ENCODE measurements around the gene CD151.

The CD151 gene

DNA sequence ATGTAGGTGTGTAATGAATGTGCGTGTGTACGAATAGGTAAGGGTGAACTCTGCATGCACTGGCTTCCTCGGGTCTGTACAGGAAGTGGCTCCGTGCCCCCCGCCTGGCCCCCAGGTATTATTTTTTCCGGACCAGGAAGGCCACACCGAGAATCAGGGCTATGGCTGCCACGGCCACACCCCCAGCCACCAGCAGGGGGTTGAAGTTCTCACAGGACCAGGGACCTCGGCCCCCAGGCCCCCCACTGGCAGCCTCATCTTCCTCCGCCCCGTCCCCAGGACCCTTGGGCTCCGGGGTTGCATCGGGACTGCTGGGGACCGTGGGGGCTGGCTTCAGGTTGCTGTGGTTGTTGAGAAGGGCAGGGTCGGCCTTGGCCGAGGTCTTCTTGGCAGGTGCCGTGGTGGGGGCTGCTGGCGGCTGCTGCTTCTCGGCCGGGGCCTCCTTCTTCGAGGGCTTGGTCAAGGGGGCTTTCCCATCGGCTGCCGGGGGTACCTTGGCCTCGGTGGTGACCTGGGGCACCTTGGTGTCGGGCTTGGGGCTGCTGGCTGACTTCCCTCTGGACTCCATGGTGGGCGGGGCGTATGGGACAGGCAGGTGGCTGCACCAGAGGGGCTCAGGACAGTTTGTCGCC, 44.6 kb upstream of the CD151 start:
- TF ChIP-seq SIN3A (IDR thresholded peaks at IDR 0.05; ENCODE audit: borderline replicate concordance, insufficient read depth, low read length), result no peak
- TF ChIP-seq POLR2AphosphoS5 (IDR thresholded peaks at IDR 0.05; ENCODE audit: low read depth, low read length), result no peak
- TF ChIP-seq, protein P1, sequence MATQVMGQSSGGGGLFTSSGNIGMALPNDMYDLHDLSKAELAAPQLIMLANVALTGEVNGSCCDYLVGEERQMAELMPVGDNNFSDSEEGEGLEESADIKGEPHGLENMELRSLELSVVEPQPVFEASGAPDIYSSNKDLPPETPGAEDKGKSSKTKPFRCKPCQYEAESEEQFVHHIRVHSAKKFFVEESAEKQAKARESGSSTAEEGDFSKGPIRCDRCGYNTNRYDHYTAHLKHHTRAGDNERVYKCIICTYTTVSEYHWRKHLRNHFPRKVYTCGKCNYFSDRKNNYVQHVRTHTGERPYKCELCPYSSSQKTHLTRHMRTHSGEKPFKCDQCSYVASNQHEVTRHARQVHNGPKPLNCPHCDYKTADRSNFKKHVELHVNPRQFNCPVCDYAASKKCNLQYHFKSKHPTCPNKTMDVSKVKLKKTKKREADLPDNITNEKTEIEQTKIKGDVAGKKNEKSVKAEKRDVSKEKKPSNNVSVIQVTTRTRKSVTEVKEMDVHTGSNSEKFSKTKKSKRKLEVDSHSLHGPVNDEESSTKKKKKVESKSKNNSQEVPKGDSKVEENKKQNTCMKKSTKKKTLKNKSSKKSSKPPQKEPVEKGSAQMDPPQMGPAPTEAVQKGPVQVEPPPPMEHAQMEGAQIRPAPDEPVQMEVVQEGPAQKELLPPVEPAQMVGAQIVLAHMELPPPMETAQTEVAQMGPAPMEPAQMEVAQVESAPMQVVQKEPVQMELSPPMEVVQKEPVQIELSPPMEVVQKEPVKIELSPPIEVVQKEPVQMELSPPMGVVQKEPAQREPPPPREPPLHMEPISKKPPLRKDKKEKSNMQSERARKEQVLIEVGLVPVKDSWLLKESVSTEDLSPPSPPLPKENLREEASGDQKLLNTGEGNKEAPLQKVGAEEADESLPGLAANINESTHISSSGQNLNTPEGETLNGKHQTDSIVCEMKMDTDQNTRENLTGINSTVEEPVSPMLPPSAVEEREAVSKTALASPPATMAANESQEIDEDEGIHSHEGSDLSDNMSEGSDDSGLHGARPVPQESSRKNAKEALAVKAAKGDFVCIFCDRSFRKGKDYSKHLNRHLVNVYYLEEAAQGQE (IDR thresholded peaks at IDR 0.05; ENCODE audit: insufficient read depth in 1 of 2, low read depth in 2 of 2, low read length in 2 of 2), result no peak
- no peak for TF ChIP-seq FOXP2 (optimal IDR thresholded peaks at IDR 0.05; ENCODE audit: borderline replicate concordance, extremely low read depth, extremely low read length, insufficient read depth)
- TF ChIP-seq TAF1 (IDR thresholded peaks at IDR 0.05; ENCODE audit: borderline replicate concordance, insufficient read depth, low read length), result no peak

DNA sequence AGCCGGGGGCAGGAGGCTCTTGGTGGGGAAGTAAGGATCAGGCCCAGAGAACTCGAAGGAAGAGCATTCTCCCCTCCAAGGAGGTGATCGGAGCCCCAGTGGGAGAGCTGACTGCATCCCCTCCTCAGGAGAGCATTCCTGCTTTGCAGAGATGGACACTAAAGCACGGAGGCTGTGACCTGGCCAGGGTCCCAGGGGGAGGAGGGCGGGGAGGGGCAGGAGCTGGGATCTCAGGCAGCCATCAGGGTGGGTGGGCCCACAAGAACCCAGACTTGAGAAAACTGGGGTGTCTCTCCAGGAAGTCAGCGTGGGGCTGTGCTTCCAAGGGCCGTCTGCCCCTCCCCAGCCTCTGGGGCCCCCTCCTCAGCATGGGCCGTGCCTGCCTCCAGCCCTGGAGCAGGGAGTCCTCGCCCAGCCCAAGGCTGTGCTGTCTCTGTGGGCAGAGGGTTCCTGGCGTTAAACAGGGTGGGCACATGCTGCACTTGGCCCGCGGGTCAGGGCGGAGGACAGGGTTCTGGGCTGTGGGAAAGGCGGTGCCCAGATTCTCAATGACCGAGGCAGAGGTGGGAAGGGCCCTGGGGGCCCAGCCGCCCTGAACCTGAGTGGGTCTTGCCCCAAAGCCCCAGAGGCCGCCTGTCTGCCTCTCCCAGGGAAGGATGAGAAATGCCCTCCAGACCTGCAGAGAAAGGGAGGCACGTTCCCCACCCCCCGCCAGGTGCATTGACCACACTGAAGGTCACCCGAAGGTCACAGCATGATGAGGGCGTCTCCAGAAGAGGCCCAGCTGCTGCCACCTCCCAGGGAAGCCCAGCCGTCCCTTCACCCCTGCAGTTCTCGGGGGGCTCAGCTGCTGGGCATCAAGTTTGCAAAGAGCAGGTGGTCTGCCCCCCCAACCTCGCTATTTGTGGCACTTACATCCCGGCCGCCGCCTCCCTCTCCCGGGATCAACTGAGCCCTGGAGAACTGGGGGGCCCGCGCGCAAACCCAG, 43.5 kb upstream of the CD151 start:
- no peak for TF ChIP-seq SIN3A (IDR thresholded peaks at IDR 0.05; ENCODE audit: borderline replicate concordance, insufficient read depth, low read length)

DNA sequence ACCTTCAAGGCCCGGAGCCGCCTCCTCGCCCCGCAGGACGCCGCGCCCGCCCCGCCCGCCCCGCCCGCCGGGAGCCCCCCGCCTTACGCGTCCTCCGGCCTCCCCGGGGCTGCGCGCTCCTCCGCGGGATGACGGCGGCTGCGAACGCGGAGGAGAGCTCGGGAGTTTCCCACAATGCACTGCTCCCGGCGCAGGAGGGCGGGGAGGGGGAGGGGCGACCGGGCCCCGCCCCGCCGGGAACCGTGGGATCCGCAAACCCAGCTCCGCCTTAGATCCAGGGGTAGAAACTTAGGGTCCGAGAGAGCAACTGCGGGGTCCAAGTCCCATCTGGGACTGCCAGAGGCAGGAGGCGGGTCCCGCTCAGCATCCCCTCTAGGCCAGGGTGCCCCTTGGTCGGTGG, 42.8 kb upstream of the CD151 start, which contains the start of gene CEND1:
TSS of gene CEND1 (minus strand) at position 148 of the 400 bp plus-strand sequence. CDS start 1,514 bp downstream, outside the sequence.
- no peak for TF ChIP-seq FOXP2 (optimal IDR thresholded peaks at IDR 0.05; ENCODE audit: borderline replicate concordance, extremely low read depth, extremely low read length, insufficient read depth)

DNA sequence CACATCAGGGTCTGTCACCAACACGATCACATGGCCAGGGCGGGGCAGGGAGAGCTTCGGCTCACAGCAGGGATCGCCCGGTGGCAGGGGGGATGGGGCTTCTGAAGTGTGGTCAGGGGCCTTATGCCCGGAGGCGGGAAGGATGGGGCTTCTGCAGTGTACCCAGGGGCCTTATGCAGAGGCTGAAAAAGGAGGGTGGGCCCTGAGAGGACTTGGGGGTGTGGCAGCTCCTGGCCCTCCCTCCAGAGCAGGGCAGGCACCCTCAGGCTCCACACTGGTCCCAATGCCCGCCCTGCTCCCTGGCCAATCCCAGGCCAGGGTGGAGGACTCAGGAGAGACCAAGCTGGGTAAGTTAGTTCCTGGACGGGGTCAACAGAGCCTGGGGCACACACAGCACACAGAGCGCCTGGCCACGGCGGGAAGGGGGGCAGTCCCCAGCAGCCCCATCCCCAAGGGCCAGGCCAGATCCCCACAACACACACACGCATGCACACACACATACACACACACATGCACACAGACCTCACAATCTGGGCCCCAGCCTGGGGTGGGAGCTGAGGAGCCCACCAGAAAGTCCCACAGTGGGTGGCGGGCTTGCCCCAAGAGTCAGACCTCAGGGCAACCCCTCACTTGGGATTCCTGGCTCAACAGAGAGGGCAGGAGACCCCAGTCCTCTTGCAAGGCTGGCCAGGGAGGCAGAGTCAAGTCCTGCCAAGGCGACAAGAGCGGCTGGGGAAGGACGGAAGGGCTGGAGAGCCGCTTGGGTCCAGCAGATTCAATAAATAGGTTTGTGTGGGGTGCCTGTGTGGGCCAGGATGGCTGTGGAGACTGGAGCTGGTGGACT, 41.8 kb upstream of the CD151 start:
- TF ChIP-seq FOXP2 (optimal IDR thresholded peaks at IDR 0.05; ENCODE audit: borderline replicate concordance, extremely low read depth, extremely low read length, insufficient read depth) (no peak), POLR2AphosphoS5 (IDR thresholded peaks at IDR 0.05; ENCODE audit: low read depth, low read length) (peak; percentile 52; the same call in 1 of the 2 replicates), SIN3A (IDR thresholded peaks at IDR 0.05; ENCODE audit: borderline replicate concordance, insufficient read depth, low read length) (no peak)
- TF ChIP-seq, protein P1 (IDR thresholded peaks at IDR 0.05; ENCODE audit: insufficient read depth in 1 of 2, low read depth in 2 of 2, low read length in 2 of 2), result no peak

DNA sequence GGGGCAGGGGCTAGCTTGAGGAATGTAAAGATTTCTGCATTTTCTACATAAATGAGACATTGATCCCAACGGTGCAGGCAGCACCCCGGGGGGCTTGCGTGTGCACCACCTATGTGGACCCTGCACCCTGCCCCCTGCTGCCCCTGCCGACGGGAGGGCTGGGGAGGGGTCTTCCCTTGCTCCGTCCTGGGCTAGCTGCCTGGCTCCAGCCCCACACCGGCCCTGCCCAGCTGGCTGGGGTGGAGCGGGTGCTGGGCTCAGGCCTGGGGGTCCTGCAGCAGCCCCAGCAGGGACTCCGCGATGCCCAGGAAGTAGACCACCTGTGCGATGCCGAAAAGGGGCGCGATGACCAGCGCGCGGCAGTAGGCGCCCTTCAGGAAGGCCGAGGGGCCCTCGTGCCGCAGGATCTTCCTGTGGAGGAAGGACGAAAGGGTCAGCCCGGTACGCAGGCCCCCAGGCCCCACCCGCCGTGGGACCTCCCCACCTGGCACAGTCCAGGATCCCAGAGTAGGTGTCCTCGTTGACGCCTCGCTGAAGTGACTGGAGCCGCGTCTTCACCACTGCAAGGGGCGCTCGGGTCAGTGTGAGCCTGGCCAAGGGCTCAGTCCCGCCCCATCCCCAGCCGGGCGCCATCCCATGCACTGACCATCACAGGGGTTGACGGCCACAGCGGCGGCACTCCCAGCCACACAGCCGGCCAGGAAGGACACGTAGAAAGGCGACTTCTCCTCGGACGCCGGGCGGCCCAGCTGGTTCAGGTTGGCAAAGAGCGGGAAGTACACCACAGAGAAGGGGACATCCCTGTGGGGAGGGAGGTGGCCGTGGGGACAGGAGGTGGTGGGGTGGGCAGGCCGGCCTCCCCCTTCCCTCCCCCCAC, 40.9 kb upstream of the CD151 start:
- TF ChIP-seq FOXP2 (optimal IDR thresholded peaks at IDR 0.05; ENCODE audit: borderline replicate concordance, extremely low read depth, extremely low read length, insufficient read depth) (no peak), SIN3A (IDR thresholded peaks at IDR 0.05; ENCODE audit: borderline replicate concordance, insufficient read depth, low read length) (no peak)
- TF ChIP-seq, protein P1 (IDR thresholded peaks at IDR 0.05; ENCODE audit: insufficient read depth in 1 of 2, low read depth in 2 of 2, low read length in 2 of 2), result no peak

Measured in PFSK-1 (cell line).